H1 (cell line): ENCODE results near the gene CLPTM1L. TPM values are rescaled to one million over a fixed set of nuclear protein-coding genes. Genes with fewer than 3 reads are reported as not detected.

Experiments
- CTCF ChIA-PET: fragments of 300-600 bp; sonication (Branson Sonifier 250); formaldehyde crosslinking; loops from one replicate; lab custom pipeline; 2021; ENCODE audit not compliant: partially characterized antibody; lab: Charles Lee
- POLR2A ChIA-PET: fragments of 300-600 bp; sonication (Branson Sonifier 250); formaldehyde crosslinking; loops from one replicate; lab custom pipeline; 2021; ENCODE audit warnings: inconsistent platforms; ENCODE audit not compliant: partially characterized antibody; lab: Charles Lee
- DNase-seq, 2 experiments: peaks; one replicate each; pipeline versions ENCODE4 v3.0.0 to v3.0.0-alpha.2; 2010 to 2022; ENCODE audit warnings: low spot score in 2 of 2, low read depth in 1 of 2, mixed read lengths in 1 of 2
- FAIRE-seq: peaks from 2 replicates; lab custom pipeline; 2011; peaks lifted over from hg19 to GRCh38; lab: Jason Lieb, UNC
- H2AFZ ChIP-seq: 2 replicates; pipeline ENCODE4 v1.8.1; 2012; ENCODE audit warnings: low read length, inconsistent platforms
- H2AK5ac ChIP-seq: 2 replicates; pipeline ENCODE4 v1.6.1; 2013; ENCODE audit warnings: low read depth, low read length
- H2BK120ac ChIP-seq: replicated peaks from 2 replicates; pipeline ENCODE3; 2013; ENCODE audit warnings: low read depth, low read length, inconsistent platforms
- H2BK12ac ChIP-seq: 2 replicates; pipeline ENCODE4 v1.6.1; 2013; ENCODE audit warnings: low read depth, low read length
- H2BK15ac ChIP-seq: 2 replicates; pipeline ENCODE4 v1.6.1; 2013; ENCODE audit warnings: low read length
- H2BK20ac ChIP-seq: 2 replicates; pipeline ENCODE4 v1.6.1; 2013; ENCODE audit warnings: low read length
- H2BK5ac ChIP-seq: 2 replicates; pipeline ENCODE4 v1.6.1; 2013; ENCODE audit warnings: low read depth, low read length
- H3K14ac ChIP-seq: 2 replicates; pipeline ENCODE4 v1.6.1; 2013; ENCODE audit warnings: inconsistent platforms; ENCODE audit not compliant: insufficient read length
- H3K18ac ChIP-seq: 2 replicates; pipeline ENCODE4 v1.6.1; 2013; ENCODE audit warnings: low read length; ENCODE audit errors: extremely low read depth
- H3K23ac ChIP-seq: 2 replicates; pipeline ENCODE4 v1.6.1; 2013; ENCODE audit warnings: inconsistent platforms; ENCODE audit not compliant: insufficient read length
- H3K23me2 ChIP-seq: 2 replicates; pipeline ENCODE4 v1.6.1; 2013; ENCODE audit warnings: low read depth, low read length
- H3K27ac ChIP-seq: 2 replicates; pipeline ENCODE4 v1.6.1; 2011; ENCODE audit warnings: low read depth, low read length, inconsistent platforms
- H3K27me3 ChIP-seq, 4 experiments: replicated peaks in 1 of 4; 1 replicate in 1 of 4; 2 replicates in 3 of 4; pipeline versions ENCODE4 v1.6.1 to v1.8.1; 2011 to 2013; ENCODE audit warnings: low read length in 3 of 4, mild to moderate bottlenecking in 3 of 4, inconsistent platforms in 2 of 4, mixed read lengths in 2 of 4, moderate library complexity in 1 of 4; ENCODE audit not compliant: control insufficient read depth in 3 of 4, insufficient read depth in 3 of 4; ENCODE audit errors: extremely low read depth in 1 of 4
- H3K36me3 ChIP-seq, 4 experiments: 2 replicates each; pipeline versions ENCODE4 v1.6.1 to v1.8.1; 2011 to 2013; ENCODE audit warnings: mild to moderate bottlenecking in 4 of 4, low read length in 3 of 4, moderate library complexity in 2 of 4, control low read depth in 1 of 4, inconsistent platforms in 1 of 4; ENCODE audit not compliant: insufficient read depth in 4 of 4, control insufficient read depth in 2 of 4
- H3K4ac ChIP-seq: replicated peaks from 2 replicates; pipeline ENCODE3; 2013; ENCODE audit warnings: low read length, low read depth, mixed read lengths, inconsistent platforms; ENCODE audit not compliant: insufficient read length
- H3K4me1 ChIP-seq, 4 experiments: replicated peaks in 1 of 4; 1 replicate in 1 of 4; 2 replicates in 3 of 4; pipeline versions ENCODE4 v1.6.1 to v1.8.1; 2011 to 2013; ENCODE audit warnings: low read length in 3 of 4, inconsistent platforms in 2 of 4, mixed read lengths in 1 of 4; ENCODE audit not compliant: insufficient read depth in 4 of 4, control insufficient read depth in 3 of 4
- H3K4me2 ChIP-seq, 2 experiments: 2 replicates each; pipeline versions ENCODE4 v1.6.1 to v1.8.1; 2011 to 2013; ENCODE audit warnings: low read depth in 2 of 2, low read length in 2 of 2, control low read depth in 1 of 2, inconsistent platforms in 1 of 2, mild to moderate bottlenecking in 1 of 2; ENCODE audit not compliant: insufficient read depth in 1 of 2
- H3K4me3 ChIP-seq, 4 experiments: fragments of 200-600, 300-600 bp in 1 of 4; sonication (generic), shearing (Covaris generic), sonication (Bioruptor Twin) in 1 of 4; 2 replicates each; pipeline versions ENCODE4 v1.5.1 to v1.8.1; 2011 to 2016; ENCODE audit warnings: low read length in 4 of 4, low read depth in 3 of 4, control low read depth in 2 of 4, inconsistent platforms in 2 of 4, mild to moderate bottlenecking in 2 of 4, mixed read lengths in 1 of 4, moderate library complexity in 1 of 4; ENCODE audit not compliant: insufficient read depth in 2 of 4; ENCODE audit errors: extremely low read depth in 1 of 4
- H3K56ac ChIP-seq: replicated peaks from 2 replicates; pipeline ENCODE3; 2013; ENCODE audit warnings: low read depth, mild to moderate bottlenecking, mixed read lengths, low read length, inconsistent platforms; ENCODE audit not compliant: insufficient read length
- H3K79me1 ChIP-seq: 2 replicates; pipeline ENCODE4 v1.6.1; 2013; ENCODE audit warnings: low read depth, low read length, control low read depth
- H3K79me2 ChIP-seq, 2 experiments: 2 replicates each; pipeline versions ENCODE4 v1.6.1 to v1.8.1; 2012 to 2013; ENCODE audit warnings: low read length in 2 of 2, mild to moderate bottlenecking in 2 of 2, inconsistent platforms in 1 of 2; ENCODE audit not compliant: insufficient read depth in 2 of 2, control insufficient read depth in 1 of 2
- H3K9ac ChIP-seq, 4 experiments: replicated peaks in 1 of 4; 1 replicate in 1 of 4; 2 replicates in 3 of 4; pipeline versions ENCODE4 v1.6.1 to v1.8.1; 2011 to 2013; ENCODE audit warnings: low read depth in 3 of 4, low read length in 3 of 4, control low read depth in 2 of 4, mild to moderate bottlenecking in 2 of 4, moderate library complexity in 2 of 4, inconsistent platforms in 1 of 4; ENCODE audit errors: extremely low read depth in 1 of 4
- H3K9me3 ChIP-seq, 2 experiments: 2 replicates each; pipeline versions ENCODE4 v1.6.1 to v1.8.1; 2012 to 2013; ENCODE audit warnings: mild to moderate bottlenecking in 2 of 2, moderate library complexity in 2 of 2, control low read depth in 1 of 2, inconsistent platforms in 1 of 2, low read depth in 1 of 2, low read length in 1 of 2, mixed read lengths in 1 of 2; ENCODE audit not compliant: insufficient read depth in 2 of 2
- H4K20me1 ChIP-seq, 2 experiments: replicated peaks in 1 of 2; 2 replicates each; pipeline versions ENCODE3 to v1.8.1; 2011 to 2013; ENCODE audit warnings: inconsistent platforms in 2 of 2, low read length in 2 of 2, mild to moderate bottlenecking in 1 of 2; ENCODE audit not compliant: insufficient read depth in 2 of 2, control insufficient read depth in 1 of 2
- H4K5ac ChIP-seq: 2 replicates; pipeline ENCODE4 v1.6.1; 2013; ENCODE audit warnings: low read length, low read depth, mixed read lengths, inconsistent platforms; ENCODE audit not compliant: insufficient read length
- H4K8ac ChIP-seq: 2 replicates; pipeline ENCODE4 v1.8.0; 2013; ENCODE audit warnings: mild to moderate bottlenecking, moderate library complexity, low read length, inconsistent platforms; ENCODE audit not compliant: insufficient read depth; ENCODE audit errors: extremely low read depth
- H4K91ac ChIP-seq: replicated peaks from 2 replicates; pipeline ENCODE3; 2013; ENCODE audit warnings: low read length, mixed read lengths, inconsistent platforms; ENCODE audit not compliant: insufficient read length
- EGR1 ChIP-seq: IDR thresholded peaks from 2 replicates; pipeline ENCODE4 v1.6.1; 2011; ENCODE audit warnings: low read depth, low read length, borderline replicate concordance
- POLR2A ChIP-seq, 2 experiments: IDR thresholded peaks; 1 replicate in 1 of 2; 2 replicates in 1 of 2; pipeline ENCODE4 v1.6.1; 2011; ENCODE audit warnings: low read depth in 2 of 2, low read length in 2 of 2, mild to moderate bottlenecking in 2 of 2; ENCODE audit errors: control extremely low read depth in 1 of 2
- WGBS, 2 experiments: shearing (Covaris generic) in 1 of 2; methylation state at CpG; one replicate each; pipeline versions ENCODE4 v1.1.6 to v1.1.7; 2013 to 2015; ENCODE audit warnings: low lambda C conversion rate in 2 of 2, mixed read lengths in 2 of 2, inconsistent platforms in 1 of 2, low coverage in 1 of 2, missing lambda C conversion rate in 1 of 2; ENCODE audit not compliant: insufficient replicate concordance in 2 of 2, insufficient coverage in 1 of 2, insufficient read length in 1 of 2; ENCODE audit errors: extremely low coverage in 1 of 2, missing lambda C conversion rate in 1 of 2; 5-methylcytosine and 5-hydroxymethylcytosine counted together
- polyA plus RNA-seq, 7 experiments: library from polyadenylated mRNA; depleted of rRNA in 3 of 7; stranded (reverse) in 5 of 7; unstranded in 2 of 7; fragments of >200 nt in 5 of 7; fragments of 200-250 nt in 2 of 7; gene quantifications; 1 replicate in 5 of 7; 2 replicates in 1 of 7; 4 replicates in 1 of 7; pipeline versions ENCODE4 v1.2.1 to v1.2.3, GENCODE V29; 2011 to 2013; ENCODE audit warnings: missing spikeins in 2 of 7, mixed read lengths in 2 of 7
- total RNA-seq: library from RNA; stranded (reverse); fragmentation: NEBNext Ultra II Directional; extraction: Animal tissue kit (Norgen Biotek cat#: 25700); gene quantifications from 2 replicates; pipeline ENCODE4 v1.2.1, GENCODE V29; 2021

CLPTM1L gene
- total and polyA plus RNA-seq, 2 of the 8 experiments (the other 6 are each of a cell fraction or from before 2014, with no cell fraction given), result 102 to 119 TPM

DNA sequence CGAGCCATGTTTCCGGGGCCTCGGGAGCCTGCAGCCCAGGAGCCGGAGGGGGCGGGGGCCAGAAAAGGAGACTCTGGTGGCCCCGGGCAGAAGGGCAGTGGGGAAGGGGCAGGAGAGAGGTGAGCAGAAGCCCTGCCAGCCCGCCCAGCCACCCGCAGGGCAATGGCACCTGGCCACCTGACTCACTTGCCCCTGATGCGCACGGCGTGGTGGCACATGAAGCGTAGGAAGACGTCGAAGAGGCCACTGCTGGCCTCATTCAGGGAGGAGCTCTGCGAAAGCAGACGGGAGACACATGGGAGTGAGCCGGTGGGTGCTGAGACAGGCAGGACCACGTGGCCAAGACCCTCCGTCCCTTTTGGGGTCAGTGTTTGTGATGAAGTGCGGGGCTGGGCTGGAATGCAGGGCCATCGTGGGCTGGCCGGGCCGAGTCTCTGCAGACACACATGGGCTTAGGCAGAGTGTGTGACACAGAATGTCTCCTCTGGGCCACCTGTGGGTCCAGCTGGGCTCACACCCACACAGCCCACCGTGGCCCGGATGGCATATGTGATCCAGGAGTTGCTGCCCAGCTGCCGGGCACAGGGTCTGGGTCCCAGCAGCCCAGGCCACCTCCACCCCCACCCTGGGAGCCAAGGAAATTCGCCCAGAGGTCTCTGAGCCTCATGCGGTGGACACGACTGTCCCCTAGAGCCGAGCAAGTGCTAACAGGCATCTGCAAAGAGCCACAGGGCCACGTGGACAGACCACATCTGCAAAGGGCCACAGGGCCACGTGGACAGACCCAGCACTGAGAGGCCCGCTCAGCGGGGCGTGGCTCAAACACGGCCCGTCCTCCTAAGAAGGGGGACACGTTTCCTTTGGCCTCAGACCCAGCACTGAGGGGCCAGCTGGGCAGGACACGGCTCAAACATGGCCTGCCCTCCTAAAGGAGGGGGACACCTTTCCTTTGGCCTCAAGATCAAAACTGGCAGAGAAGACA, 73.7 kb downstream of the CLPTM1L start:
- H3K9me3 ChIP-seq, result peaks cover 0 to 1% of the 10 kb centered on the region in 2 experiments; a peak in 1 of 4 replicates
- H3K27ac ChIP-seq, result no peak overlapping the region
- no peak overlapping the region for H3K56ac ChIP-seq
- TF ChIP-seq EGR1, result peak; percentile 51; the same call in 1 of the 2 replicates
- no peak for TF ChIP-seq POLR2A (IDR thresholded peaks at IDR 0.05; ENCODE audit: control extremely low read depth in 1 of 2, low read depth in 2 of 2, low read length in 2 of 2)
- ChIA-PET POLR2A (interaction anchor here (1.0 kb wide), 1 partner anchor 17 kb away, joined by 3 read pairs; no protein-coding TSS in a partner anchor), CTCF (no interaction called here)
- H4K20me1 ChIP-seq, result peaks cover 0 to 4% of the 10 kb centered on the region in 2 experiments
- no peak for FAIRE-seq
- H2AK5ac ChIP-seq, result no peak overlapping the region
- no peak overlapping the region for H2BK15ac ChIP-seq
- no peak overlapping the region for H3K4ac ChIP-seq
- H3K9ac ChIP-seq, result no peak overlapping the region
- H2BK12ac ChIP-seq, result no peak overlapping the region
- H4K5ac ChIP-seq, result no peak overlapping the region
- 0 out of 2 replicates have a peak, but pooled peaks cover 4% of the 10 kb centered on the region for H3K79me1 ChIP-seq
- no peak overlapping the region for H4K8ac ChIP-seq
- H3K4me2 ChIP-seq, result no peak overlapping the region
- H3K27me3 ChIP-seq, result no peaks in the 10 kb centered on the region
- no peak overlapping the region for H3K14ac ChIP-seq
- peaks cover 3 to 12% of the 10 kb centered on the region in 2 experiments; a peak in 2 of 4 replicates for H3K79me2 ChIP-seq
- no peak overlapping the region for H2BK5ac ChIP-seq
- peaks cover 3% of the 10 kb centered on the region; the same call in 1 of the 2 replicates for H3K23me2 ChIP-seq
- 91% methylated on average over 26 of the region's 39 CpGs; no CpG with 5 or more reads in 1 of the 2 experiments for WGBS, 2 experiments
- H3K18ac ChIP-seq, result no peak overlapping the region
- H2AFZ ChIP-seq, result no peak overlapping the region
- H3K36me3 ChIP-seq, result peaks cover 1 to 16% (median 3%) of the 10 kb centered on the region in 4 experiments; a peak in 4 of 8 replicates
- H3K4me1 ChIP-seq, result no peaks in the 10 kb centered on the region
- no peak overlapping the region for H4K91ac ChIP-seq
- H2BK120ac ChIP-seq, result no peak overlapping the region
- DNase-seq, result no peak
- no peak overlapping the region for H3K4me3 ChIP-seq
- no peak overlapping the region for H2BK20ac ChIP-seq
- no peak overlapping the region for H3K23ac ChIP-seq
